Measurements from ENCODE around the gene DLX4.

Gene DLX4

GRCh38 chr17:50020841-50021599, 52.0 kb downstream of the DLX4 start:
- FAIRE-seq: no peak

GRCh38 chr17:50021681-50022370, 52.8 kb downstream of the DLX4 start:
- FAIRE-seq: no peak

- FAIRE-seq: no peak
These were observed 53.6 kb downstream of the DLX4 start for GRCh38 chr17:50022463-50023130.

DNA sequence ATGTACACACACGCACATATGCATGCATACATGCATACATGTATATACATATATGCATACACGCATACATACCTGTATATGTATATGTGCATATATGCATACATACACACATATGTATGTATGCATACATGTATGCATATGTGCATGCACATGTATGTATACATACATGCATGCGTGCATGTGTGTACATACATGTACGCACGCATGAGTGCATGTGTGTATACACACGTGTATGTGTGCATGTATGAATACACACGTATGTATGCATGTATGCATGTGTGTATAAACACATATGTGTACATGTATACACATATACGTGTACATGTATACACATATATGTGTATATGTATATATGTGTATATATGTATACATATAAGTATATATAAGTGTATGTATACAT, 54.5 kb downstream of the DLX4 start:
- no peak for FAIRE-seq

Measured in A204.1 (cell line).